GM18498 (cell line): ENCODE data around the gene FZD2.
"Not testable (repeated sequence)": the region's sequence is repeated elsewhere in the genome, so short reads cannot be mapped to it uniquely, and the experiment has no call there.

Experiments used
- ATAC-seq: cut with Tn5 transposase; IDR thresholded peaks from one replicate; pipeline ENCODE4 v1.9.1; 2021; ENCODE audit warnings: mild to moderate bottlenecking, moderate library complexity; ENCODE audit not compliant: unreplicated experiment

FZD2 gene

DNA sequence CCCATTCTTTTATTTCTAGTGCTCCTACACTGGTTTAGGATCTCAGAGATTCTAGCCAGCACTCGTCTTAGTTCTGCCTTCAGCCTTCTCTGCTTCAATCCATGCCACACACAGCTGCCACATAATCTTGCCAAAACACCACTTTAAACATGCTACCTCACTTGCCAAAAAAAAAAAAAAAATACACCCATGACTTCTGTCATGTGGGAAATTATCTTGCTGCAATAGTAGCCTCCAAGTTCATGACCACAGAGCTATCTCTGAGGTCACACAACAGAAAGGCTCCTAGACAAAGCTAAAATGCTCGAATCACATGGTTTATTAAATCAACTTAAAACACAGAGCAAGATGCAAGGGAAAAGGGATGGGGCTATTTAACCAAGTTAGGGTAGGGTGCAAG, 18.1 kb downstream of the FZD2 start:
- ATAC-seq: no peak

- ATAC-seq: no peak
Measured at GRCh38 chr17:44578947-44579346, 21.7 kb downstream of the FZD2 start.

GRCh38 chr17:44581868-44582267, 24.6 kb downstream of the FZD2 start:
- no peak for ATAC-seq

DNA sequence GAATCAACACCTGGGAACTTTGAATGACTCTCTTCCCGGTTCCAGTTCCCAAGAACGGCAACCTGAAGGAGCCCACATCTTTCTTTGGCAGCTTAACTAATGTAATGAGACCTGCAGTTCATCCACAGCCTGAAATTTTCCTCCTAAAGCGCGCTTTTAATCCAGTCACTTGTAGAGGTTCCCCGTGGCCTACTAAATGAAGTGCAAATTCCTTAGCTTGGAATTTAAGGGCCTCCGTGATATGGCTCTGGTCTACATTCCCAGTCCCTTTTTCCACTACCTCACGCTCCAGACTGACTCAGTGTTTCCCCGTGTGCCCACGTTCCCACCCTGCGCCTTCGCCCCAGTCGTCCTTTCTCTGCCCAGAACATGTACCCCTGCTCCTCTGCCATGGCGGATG, 27.2 kb downstream of the FZD2 start:
- ATAC-seq: no peak

- ATAC-seq: no peak
Measured at GRCh38 chr17:44585315-44585714, 28.0 kb downstream of the FZD2 start.

DNA sequence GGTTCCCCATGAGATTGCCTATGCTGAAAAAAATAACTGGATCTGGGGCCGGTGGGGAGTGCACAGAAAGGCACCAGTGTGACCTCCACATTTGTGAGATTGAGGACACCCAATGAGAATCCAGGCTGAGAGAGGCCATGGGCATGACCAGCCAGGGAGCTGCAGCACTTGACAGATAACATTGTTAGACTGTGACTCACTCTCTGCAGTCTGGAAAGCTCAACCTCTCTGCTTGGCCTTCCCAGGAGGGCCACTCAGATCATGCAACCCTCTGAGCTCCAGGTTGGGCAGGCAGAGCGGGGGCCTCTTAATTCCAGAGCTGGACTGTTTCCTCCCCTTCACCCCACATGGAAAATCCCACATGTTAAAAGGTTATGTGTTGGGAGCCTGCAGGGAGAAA, 30.1 kb downstream of the FZD2 start:
- ATAC-seq: no peak

DNA sequence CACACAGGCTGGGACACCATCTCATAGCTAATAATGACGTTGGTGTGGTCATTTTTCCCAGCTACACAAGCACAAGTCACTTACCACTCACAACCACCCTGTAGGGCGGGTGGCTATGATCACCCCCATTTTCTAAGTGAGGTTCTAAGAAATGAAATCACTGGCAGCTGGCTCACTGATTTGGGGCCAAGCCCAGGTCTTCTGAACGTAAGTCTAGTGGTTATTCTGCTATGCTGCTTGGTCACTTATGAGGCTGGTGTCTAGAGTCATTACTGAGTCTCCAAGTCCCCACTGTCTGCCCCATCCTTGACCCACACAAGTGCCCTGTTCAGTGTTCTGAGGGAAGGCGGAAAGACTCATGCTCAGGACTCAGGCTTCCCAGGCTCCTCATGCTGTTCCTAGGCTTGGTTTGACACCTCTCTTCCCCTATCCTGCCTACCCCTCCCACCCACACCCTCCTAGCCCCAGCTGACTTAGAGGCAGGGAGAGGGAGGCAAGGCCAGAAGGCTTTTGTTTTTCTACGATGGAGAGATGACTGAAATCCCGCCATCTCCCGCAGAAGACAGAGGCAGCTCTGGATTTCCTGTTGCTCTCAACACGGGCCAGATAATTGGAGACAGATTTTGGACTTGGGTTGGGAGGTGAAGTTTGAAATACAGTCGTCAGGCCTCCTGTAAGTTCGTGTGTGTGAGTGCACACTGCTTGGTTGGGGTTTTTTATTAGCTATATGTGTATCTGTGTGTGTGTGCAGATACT, 32.2 kb downstream of the FZD2 start:
- no peak for ATAC-seq

DNA sequence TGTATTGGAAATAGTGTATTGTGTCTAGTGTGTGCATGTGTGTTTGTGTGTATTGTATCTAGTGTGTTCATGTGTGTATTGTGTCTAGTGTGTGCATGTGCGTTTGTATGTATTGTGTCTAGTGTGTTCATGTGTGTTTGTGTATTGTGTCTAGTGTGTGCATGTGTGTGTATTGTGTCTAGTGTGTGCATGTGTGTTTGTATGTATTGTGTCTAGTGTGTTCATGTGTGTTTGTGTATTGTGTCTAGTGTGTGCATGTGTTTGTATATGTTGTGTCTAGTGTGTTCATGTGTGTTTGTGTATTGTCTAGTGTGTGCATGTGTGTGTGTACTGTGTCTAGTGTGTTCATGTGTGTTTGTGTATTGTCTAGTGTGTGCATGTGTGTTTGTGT, 32.8 kb downstream of the FZD2 start:
- not testable (repeated sequence) for ATAC-seq

DNA sequence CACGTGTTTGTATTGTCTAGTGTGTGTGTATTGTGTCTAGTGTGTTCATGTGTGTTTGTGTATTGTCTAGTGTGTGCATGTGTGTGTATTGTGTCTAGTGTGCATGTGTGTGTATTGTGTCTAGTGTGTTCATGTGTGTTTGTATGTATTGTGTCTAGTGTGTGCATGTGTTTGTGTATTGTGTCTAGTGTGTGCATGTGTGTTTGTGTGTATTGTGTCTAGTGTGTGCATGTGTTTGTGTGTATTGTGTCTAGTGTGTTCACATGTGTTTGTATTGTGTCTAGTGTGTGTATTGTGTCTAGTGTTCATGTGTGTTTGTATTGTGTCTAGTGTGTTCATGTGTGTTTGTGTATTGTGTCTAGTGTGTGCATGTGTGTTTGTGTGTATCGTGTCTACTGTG, 33.5 kb downstream of the FZD2 start:
- not testable (repeated sequence) for ATAC-seq

DNA sequence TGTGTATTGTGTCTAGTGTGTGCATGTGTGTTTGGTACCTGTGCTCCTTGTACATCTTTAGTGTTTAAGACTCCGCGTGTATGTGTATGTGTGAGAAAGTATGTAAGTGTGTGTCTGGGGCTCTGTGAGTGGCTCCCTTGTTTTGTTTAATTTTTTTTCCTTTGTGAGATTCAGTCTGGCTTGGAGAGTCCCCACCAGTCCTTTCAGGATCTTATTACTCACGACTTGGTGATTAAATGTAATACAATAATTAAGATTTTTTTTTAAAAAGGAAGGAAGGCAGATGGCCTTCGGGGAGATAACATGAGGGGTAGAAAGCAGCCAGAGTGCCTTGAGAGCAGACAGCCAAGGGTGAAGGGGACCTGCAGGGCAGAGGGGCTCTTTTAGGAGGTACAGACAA, 33.9 kb downstream of the FZD2 start:
- no peak for ATAC-seq

GRCh38 chr17:44593156-44593555, 35.9 kb downstream of the FZD2 start:
- ATAC-seq: no peak

GRCh38 chr17:44595216-44595775, 38.0 kb downstream of the FZD2 start:
- no peak for ATAC-seq

- ATAC-seq: no peak
Measured at GRCh38 chr17:44598329-44598728, 41.0 kb downstream of the FZD2 start.

DNA sequence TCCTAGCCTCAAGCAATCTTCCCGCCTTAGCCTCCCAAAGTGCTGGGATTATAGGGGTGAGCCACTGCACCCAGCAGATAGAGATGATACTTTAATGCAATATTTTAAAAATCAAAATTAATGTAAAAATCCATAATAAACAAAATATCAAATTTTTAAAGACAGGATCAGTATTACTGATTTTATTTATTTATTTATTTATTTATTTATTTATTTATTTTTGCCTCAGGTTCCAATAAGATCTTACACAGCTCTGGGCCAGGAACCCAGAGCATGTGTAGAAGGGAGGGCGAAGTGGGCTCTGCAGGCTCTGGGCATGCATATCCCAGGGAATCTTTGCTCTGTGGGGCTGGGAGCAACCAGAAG, 41.6 kb downstream of the FZD2 start:
- no peak for ATAC-seq

GRCh38 chr17:44599298-44600175, 42.3 kb downstream of the FZD2 start:
- no peak for ATAC-seq

DNA sequence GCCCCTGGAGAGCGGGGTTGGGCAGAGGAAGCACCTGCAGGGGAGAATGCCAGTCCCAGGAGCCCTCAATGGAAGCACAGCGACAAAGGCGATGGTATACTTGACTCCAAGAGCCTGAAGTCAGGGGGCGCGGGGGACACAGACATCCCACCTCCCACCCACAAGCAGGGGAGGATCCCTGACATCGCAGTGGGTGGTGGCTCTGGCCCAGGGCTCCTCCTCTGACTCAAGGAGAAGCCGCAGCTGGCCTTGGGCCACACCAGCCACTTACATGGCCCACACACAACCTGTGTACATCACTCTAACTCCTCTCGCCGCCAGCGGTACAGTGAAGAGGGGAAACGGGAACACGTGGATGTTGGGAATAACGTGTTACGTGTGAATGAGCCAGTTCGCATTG, 44.3 kb downstream of the FZD2 start:
- ATAC-seq: no peak

- no peak for ATAC-seq
Measured at GRCh38 chr17:44601973-44602372, 44.7 kb downstream of the FZD2 start.

GRCh38 chr17:44602390-44602789, 45.1 kb downstream of the FZD2 start:
- ATAC-seq: no peak

GRCh38 chr17:44602970-44603369, 45.7 kb downstream of the FZD2 start:
- ATAC-seq: no peak

DNA sequence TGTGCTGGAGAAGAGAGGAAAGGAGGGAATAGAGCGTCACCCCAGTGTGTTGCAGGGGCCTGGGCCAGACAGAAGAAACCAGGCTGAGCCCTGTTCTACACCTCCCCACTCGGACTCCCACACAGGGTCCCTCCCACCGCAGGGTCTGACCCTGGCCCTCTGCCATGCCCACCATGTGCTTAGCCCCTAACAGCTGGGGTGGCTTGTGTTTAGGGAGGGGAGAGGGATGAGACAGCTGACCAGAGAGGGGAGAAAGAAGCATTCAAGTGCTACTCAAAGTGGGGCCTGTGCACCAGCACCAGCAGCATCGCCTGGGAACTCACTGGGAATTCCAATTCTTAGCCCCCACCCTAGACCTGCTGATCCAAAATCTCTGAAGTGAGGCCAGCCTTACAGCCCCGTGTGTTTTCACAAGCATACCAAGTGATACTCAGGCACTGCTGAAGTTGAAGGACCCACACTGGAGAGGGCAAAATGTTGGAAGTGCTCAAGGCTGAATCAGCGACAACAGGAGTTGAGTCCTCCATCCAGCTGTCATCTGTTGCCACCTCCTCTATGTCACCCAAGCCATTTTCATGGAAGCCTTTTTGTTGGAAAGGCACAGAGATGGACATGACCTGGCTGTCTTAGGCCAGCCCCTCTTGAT, 47.0 kb downstream of the FZD2 start:
- ATAC-seq: no peak

DNA sequence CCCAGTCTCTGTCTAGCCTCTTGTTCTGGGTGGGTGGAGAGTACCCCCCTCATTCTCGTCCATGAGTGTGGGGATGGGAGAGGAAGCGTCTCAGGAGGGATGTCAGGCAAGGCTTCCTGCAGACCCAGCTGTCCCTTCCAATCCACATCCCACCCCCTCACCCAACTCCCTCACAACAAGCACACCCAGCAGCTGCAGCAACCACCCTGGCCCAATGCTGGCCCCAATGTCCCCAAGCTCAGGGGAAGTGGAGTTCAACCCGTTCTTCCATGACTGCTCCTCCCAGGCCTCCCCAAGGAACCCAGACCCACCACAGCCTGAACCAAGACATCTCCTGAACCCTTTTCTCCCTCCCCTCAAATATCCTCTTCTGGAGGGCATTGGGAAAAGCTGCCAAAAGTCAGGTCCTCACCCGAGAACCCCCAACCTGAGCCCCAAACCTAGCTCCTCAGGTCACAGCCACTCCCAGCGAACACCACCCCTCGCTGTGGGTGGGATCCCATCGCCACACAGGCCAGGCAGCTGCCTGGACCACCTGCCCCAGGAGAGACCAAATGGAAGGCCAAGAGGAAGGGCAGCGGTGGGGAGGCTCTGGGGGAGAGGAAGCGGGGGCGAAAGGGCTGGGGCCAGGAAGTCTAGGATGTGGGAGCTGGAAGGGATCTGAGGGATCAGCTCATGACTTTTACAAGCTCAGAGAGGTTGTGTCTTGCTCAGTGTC, 47.6 kb downstream of the FZD2 start:
- no peak for ATAC-seq
